NCI-H526 (cell line): ENCODE results near the gene TTLL6.

Experiments
- DNase-seq, 2 experiments: peaks; one replicate each; lab custom pipeline; 2025; lab: John Stamatoyannopoulos, UW

TTLL6 gene

DNA sequence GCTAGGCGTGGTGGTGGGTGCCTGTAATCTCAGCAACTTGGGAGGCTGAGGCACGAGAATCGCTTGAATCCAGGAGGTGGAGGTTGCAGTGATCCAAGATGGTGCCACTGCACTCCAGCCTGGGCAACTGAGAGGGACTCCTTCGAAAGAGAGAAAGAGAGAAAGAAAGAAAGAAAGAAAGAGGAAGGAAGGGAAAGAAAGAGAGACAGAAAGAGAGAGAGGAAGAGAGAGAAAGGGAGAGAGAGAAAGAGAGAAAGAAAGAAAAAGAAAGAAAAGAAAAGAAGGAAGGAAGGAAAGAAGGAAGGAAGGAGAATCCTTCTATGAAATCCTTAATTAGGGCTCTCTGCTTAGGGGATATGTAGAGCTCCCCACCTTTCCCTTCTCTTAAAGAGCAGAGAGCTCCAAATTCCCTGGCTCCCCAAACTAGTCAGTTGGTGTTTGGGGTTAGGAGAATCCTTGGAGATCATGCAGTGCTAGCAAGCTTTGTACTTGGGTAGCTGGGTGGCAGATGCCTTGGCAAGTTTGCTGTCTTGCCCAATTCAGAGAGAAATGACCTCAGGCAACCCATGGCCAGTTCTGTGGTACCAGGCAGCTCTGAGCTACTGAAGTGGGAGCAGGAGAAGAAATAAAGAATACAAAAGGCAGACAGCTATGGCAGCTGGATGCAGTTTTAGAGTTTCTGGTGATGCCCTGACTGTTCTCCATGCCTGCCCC lies 79.5 kb downstream of the TTLL6 start:
- DNase-seq, result no peak

DNA sequence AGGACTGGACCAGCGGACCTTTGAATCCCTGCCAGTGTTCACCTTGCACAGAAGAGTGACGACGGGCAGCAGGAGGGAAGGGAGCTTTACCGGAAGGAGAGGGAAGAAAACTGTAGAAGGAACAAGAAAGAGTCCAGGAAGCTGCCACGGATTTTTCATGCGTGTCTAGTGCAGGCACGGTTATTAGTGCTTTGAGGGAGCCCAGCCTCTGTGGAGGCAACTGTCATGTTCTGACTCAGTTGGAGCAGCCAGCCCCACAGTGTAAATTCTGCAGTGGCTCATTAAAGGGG lies 82.0 kb downstream of the TTLL6 start:
- no peak for DNase-seq

DNA sequence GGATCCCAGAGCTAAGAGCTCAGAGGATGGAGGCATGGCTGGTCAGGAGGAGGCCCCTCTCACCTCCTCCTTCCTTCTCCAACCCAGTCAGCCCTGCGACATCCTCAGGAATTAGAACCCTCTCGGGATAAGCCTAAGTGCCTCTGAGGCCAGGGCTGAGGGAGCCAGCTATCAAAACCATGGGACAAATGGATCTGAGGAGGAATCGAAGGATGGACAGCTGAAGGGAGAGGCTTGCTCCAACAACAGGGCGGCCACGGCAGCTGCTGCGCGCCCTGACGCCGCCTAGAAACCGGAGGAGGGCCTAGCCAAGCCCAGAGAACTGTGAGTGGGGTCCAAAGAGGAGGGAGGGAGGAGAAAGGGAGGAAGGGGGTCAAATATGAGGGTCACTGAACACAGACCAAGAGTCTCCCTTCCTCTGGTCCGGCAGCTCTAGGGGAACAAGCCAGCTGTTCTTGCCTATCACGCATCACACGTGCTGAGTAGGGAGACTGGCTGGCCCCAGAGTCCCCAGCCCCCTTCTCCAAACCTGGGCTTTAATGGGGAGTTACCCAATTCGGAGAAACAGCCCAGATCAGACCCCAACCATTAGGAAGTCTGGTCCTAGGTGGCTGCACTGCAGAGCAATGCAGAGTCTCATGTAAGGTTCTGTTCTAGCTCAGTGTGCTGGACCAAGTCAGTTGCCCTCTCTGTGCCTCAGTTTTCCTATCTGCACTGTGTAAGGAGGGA lies 82.5 kb downstream of the TTLL6 start:
- DNase-seq, result no peak

DNA sequence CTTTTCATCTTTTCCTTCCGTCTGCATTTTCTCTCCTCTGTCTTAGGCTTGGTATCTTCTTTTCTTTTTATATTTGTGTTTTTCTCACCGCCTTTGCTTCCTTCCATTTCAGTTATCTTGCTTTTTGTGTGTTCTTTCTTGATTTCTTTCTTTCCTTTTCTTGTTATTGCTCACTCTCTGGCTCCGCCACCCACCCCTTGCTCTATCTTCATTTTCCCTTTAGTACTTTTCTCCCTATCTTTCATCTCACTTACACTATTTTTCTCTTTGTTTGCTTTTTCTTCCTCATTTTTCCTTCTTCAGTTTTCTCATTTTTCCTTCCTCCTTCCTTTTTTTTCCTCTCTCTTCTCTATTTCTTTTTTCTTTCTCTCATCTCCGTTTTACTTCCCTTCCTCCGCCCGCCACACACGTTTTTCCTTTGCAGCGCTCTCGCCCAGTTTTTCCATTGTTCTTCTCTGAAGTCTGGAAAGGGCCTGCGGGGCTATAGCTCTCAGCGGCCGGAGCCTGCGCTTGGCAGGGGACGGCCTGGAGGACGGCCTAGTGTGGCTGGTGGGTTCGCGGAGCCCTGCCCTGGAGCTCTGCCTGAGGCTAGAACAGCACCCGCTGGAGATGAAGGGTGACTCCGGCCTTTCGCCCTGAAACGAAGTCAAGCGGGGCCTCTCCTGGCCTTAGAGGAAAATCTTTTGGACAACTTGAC lies 83.2 kb downstream of the TTLL6 start:
- DNase-seq, result no peak

DNA sequence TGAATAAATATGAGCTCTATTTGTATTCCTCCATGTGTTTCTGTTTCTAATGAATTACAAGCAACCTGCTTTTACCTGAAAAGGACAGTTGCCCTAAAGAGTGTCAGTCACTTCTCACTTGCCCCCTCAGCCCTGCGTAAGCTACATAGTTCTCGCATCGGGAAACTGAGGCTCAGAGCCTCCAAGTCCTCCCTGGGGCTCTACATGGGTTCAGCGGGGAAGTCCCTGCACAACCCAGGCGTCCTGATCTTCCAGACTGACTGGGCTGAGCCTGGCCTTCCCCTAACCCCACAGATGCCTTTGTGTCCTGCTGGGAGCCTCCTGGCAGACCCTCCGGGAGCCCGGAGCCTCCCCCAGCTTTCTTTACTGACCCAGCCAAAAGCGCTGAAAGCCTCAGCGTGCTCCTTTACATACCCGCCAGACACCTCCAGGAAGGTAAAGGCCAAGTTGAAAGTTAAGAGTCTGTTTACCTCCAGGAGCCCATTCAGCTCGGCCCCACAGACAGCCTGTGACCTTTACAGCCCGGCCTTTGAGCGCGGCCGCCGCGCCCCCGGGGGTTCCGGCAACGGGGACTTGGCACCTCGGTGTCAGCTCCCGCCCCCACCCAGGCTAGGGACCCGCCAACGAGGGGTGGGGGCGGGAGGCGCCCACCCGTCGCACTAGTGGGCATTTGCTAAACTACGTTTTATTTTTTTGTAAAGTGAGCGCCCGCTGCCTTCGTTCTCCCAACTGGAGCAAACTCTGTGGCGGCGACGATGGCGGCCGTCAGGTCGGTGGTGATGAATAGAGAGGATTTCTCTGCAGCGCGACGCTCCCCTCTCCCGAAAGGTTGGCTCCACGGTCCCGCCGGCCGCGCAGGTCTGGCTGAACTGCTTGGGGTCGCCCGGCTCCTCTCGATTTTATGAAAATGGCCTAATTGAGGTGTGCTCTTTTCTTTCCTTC lies 84.1 kb downstream of the TTLL6 start:
- DNase-seq, result no peak

DNA sequence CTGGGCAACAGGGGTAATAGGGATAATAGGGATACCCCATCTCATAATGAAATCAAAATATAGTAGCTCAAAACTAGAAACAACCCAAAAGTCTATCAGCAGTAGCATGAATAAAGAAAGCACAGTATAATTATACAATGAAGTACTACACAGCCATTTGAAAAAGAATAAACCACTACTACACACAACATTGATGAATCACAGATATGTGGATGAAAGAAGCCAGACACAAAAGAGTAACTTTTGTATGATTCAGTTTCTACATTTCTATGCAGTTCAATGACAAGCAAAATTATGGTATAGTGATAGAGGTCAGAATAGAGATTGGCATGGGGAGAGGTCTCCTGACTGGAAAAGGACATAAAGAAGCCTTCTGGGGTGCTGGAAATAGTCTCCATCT lies 85.7 kb downstream of the TTLL6 start:
- no peak for DNase-seq

DNA sequence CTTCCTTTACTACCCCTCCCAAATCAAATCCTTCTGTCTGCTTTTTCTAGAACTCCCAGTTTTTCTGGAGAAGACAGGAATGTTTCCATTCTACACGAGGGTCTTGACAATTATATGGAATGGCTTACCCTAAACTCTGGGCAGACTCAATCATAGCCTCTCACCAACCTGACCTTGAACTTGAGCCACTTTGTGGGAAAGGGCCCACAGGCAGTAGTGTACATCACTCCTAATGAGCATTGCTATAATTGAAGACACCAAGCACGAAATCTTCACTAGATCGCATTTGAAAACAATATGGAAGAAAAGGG lies 86.8 kb downstream of the TTLL6 start:
- no peak for DNase-seq

DNA sequence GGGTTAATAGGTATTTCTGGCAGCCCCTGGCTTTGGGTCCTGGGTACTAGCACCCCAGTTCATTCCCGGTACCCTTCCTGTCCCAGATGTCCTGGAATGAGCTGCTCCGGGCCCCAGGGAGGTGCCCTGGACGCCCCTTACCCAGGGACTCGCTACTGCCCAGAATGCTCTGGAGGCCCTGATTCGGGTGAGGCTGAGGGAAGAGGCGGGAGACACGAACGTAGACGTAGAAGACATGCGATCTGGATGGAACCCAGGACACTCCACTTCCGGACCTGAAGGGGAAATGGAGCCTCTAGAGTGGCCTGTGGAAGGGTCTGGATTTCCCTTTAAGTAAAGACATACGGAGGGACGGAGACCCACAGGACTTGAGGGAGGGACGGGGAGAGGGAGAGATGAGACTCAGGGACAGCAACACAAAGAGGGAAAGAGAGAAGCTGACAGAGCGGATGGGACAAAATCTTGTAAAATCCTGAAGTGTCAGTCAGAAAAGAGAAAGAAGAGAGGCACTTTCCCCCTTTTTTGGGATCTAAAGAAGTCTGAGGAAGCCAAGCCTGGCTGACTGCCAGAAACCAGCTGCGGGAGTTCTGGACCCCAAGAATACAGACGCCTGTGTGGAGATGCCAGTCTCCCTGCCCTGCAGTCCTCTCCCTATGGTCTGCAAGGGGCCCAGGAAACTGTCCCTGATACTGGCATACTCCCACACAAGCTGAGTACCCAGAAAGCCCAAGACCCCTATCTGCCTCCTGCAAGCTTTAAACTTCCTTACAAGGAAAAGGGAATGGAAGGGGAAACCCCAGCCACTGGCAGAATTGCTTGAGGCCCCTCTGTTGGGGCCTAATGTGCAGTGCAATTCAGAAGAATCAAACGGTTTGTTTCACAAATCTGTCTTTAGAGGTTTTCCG lies 87.4 kb downstream of the TTLL6 start:
- DNase-seq, result no peak

DNA sequence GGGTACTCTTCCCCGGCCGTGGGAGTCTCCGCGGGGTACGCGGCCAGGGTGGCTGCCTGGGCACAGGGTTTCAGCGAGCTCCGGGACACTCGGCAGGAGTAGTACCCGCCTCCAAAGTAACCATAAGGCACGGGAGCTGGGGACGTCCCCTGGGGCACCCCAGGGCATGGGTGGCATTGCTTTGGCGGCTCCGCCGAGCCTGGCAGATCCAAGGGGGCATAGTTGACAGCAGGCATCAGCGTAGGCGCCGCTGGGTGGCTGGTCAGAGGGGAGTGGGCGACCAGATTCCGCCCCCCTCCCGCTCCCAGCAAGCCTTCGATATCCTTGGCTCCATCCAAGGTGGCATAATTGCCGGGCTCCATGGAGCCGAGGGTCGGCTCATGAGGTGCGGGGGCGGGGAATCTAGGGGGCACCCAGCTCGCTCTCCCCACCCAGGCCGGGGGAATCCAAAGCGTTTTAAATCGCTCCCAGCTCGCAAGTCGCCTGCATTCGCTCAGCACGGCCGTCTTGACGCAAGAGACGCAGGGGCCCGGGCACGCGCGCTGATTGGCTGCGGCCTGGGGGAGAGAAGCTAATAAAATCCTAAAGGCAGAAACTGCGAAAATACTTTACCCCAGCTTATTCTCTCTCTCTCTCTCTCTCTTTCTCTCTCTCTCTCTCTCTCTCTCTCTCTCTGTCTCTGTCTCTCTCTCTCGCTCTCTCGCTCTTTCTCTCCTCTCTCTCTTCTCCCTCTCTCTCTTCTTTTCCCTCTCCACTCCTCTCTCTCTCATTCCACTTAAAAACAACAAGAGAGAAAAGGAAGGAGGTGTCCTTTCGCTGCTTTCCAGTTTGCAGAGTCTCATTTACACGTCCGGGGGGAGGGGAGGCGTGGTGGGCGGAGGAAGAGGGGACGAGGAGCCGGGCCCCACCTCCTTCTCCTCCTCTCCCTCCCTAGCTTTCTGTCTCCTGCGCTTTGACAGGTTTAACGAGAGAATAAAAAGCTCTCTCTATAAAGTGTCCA lies 88.5 kb downstream of the TTLL6 start, which contains the start of gene HOXB13:
Gene HOXB13 (minus strand): TSS at position 519 of the 1,000 bp plus-strand sequence. CDS start 157 bp downstream, at position 362.
- DNase-seq, result peak in 1 of 2 experiments; percentile 68

DNA sequence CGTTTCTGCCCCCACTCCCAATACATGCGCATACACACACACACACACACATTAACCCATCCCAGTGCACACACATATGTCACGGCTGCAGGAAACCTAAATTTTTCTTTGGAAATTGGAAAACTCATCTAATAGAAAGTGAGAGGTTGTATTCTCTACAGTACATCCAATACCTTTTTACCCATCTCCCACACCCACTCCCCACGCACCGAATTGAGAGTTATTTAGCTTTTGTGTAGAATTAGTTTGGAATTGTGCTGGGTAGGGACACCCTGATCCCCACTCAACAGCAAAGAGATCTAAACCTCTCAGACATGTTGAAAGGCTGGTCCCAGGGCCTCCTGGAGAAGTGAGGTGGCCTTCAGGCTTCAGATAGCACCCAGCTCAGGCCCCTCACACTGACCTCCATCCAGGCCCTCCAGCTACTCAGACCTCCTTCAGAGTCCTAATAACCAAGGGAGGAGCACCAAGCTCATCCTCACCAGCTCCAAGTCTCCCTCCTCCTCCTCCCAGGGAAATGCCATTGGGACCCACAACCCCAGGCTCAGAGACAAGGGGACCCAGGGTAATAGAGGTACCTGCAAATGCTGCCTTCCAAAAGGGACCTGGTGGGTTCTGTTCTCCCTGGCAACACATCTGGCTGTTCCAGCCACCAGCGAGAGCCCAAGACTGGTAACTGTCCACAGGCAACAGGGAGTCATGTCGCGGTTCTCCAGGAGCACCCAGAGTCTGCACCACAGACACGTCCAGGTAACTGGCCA lies 89.4 kb downstream of the TTLL6 start:
- DNase-seq, result no peak

DNA sequence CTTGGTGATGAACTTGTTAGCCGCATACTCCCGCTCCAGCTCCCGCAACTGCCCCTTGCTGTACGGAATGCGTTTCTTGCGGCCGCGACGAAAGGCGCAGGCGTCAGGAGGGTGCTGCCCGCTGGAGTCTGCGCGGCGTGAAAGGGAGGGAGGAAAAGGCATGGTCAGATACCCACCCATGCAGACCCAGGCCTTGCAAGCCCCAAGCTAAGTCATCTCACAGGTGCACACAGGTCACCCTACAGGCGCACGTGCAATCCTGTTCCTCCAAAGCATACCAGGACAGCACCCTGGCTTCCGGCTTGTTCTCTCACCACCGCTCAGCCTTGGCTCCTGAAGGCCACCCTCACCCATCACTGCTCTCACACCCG lies 90.1 kb downstream of the TTLL6 start:
- no peak for DNase-seq

DNA sequence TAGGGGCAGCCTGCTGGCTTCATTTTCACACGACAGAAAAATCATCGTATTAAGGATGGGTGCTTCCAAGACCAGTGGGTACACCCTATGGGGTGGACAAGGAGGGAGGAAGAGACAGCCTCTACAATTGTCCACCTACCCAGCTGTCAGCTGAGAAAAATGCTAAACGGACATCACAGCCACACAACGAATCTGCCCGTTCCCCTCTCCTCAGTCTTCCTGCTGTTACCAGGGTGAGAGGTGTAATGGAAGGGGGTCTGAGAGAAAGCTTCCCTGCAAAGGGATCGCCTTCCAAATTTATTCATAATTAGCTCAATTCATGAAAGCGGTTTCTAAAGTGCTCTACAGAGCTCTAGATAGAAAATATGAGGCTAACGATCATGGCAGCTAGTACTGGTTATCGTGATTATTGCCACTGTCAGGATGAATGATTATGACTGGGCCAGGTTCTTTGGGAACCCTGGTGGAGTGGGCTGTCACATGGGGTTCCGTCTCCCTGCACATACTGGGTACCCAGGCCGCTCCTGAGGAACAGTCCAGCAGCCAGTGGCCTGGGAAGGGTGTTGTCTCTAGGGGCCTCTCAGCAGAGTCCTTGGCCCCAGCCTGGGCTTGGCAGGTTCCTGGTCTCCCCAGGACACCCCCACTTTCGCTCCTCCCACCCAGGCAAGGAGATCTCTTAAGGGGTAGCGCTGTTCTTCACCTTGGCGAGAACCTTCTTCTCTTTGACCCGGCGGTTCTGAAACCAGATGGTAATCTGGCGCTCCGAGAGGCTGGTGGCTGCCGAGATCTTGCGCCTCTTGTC lies 90.7 kb downstream of the TTLL6 start:
- DNase-seq, result no peak

DNA sequence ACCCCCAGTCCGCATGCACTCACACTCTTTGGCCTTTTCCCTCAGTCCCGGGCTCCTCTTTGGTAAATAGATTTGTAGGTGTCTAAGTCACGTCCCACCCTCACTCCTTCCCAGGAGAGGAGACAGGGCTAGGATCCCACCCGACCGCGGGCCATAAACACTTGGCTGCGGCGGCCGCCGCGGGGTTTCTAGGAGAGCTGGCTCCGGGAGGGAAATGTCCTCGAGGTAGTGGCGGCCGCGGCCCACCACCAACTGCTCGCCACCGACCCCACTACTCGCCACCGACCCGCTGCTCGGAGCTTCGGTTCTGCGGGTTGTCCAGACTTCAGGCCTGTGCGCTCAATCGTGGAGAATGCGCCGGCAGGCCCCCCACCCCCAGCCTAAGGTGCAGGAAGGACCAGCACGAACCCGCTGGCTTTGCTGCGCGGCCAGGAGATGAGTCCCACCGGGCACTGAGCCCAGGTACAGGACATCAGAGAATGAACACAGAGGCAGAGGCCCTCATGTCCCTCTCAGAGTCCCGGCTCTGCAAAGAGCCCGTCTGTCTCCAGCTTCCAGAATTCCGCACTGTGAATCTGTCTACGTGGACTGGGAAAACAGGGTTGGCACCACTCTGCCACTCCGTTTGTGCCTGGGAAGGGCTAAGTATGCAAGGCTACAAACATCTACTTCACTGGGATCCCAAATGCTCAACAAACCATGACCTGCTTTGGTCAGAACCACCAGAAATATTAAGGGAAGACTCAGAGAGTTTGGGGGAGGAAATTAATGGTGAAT lies 91.6 kb downstream of the TTLL6 start:
- DNase-seq, result peak in 1 of 2 experiments; percentile 21

DNA sequence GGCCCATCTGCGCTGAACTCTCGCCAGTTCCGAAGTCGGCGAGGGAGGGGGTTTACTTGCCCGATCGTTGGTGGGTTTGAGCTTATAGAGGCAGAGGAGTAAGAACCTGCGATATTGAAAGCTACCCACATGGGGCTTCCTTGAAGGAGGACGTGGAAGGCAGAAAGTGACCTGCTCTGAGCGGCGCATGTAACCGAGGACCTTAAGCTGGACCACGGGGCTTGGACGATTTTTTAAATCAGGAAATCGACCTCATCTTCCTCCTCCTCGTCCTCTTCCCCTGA lies 92.1 kb downstream of the TTLL6 start:
- no peak for DNase-seq

DNA sequence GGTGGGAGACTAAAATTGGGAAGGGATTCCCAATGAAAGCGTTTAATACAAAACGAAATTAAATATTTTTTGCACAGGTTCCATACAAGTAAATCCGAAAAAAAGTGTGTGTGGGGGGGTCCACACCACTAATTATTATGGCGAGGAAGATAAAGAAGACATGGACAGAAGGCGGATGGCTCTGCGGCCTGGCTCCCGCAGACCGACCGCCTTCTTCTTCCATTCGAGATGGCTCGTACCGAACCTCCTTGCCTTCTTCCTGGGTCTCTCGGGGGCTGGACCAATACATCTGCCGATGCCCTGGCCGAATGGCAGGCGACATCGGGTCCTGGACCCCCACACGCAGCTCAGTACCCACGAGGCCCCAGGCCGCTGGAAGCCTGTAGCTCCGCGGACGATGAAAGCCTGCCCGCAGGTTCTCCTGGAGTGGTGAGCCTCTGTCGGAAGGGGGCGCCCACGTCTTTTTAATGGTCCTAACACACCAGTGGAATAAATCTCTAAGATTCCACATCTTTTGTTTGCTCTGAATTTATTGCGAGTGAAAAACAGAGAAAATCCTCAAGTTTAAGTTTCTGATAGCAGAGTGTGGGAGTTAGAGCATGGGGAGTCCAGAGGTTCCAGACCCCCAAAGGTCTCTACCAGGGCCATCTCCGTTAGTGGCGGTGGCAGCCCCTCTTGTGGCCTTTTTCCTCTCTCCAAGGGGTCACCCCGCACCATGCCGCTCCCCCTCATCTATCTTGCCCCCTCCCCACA lies 92.6 kb downstream of the TTLL6 start:
- peak in 1 of 2 experiments; percentile 90 for DNase-seq

DNA sequence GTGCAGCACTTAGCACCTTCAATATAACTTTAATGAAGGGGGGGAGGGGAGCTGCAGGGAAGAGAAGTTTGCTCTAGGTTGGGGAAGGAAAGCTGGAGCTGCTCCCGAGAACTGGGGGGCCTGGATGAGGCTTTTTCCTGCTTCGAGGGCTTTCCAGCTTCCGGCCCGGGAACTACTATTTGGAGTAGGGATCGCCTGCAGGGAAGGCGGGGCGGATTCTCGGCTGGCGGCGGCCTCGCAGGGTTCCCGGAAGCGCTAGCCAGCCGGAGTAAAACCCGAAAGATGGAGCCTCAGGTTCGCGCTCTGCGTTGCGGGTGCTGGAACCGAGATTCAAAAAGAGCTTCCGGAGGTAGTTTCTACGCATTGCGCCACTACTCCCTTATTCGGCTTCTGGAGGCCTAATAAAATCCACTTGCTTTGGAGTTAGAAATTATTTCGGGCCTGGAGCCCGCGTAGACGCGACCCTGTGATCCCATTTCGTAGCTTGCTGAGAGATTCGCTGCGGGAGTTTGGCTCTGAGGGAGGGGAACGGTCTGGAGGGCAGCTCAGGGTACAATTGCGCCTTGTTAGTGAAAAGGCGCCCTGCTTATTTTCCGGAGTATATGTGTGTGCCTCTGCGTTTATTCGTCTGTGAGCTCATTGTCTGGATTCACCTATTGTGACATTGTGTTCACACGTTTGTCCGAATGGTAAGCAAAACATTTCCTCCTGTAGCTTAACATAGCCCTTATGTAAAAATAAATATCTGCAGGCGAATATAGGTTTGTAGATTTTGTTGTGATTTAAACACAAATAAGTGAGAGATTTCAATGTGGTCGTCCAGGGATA lies 93.4 kb downstream of the TTLL6 start:
- DNase-seq, result no peak
